Activated naive CD4-positive, alpha-beta T cell treated with anti-CD3 and anti-CD28 coated beads, Interleukin-2, amount 50 U/mL, for 72 hours (primary cell): ENCODE measurements around the gene BRD4. TPM values are rescaled to one million over a fixed set of nuclear protein-coding genes. Genes with fewer than 3 reads are reported as not detected.
A peak's percentile ranks its signal among the peaks of the same experiment; 100 is the strongest.
"Not testable (repeated sequence)": the region's sequence is repeated elsewhere in the genome, so short reads cannot be mapped to it uniquely, and the experiment has no call there.

Experiments
- ATAC-seq, 2 donors: fragments of 150-1000 bp; cut with Tn5 transposase; 2 replicates each; pipeline ENCODE4 v1.10.0; 2021; ENCODE audit warnings: mild to moderate bottlenecking in 2 of 2, moderate library complexity in 2 of 2
- DNase-seq, 2 donors: peaks; one replicate each; pipeline ENCODE4 v3.0.0; 2021 to 2022; ENCODE audit warnings: low spot score in 2 of 2
- H3K27ac Mint-ChIP-seq, 2 donors: one replicate each; pipeline ENCODE4 v1.8.0; 2022; ENCODE audit warnings: mild to moderate bottlenecking in 2 of 2, mixed read lengths in 2 of 2
- H3K36me3 Mint-ChIP-seq, 2 donors: one replicate each; pipeline ENCODE4 v1.8.0; 2022; ENCODE audit warnings: mixed read lengths in 2 of 2
- H3K9me3 Mint-ChIP-seq, 2 donors: one replicate each; pipeline ENCODE4 v1.8.0; 2022; ENCODE audit warnings: mixed read lengths in 2 of 2
- total RNA-seq, 2 donors: library from RNA; stranded (reverse); gene quantifications; one replicate each; pipeline ENCODE4 v1.2.3, GENCODE V29; 2022

Gene BRD4
- total RNA-seq, 2 donors from 2014 or later: 108 to 114 TPM

DNA sequence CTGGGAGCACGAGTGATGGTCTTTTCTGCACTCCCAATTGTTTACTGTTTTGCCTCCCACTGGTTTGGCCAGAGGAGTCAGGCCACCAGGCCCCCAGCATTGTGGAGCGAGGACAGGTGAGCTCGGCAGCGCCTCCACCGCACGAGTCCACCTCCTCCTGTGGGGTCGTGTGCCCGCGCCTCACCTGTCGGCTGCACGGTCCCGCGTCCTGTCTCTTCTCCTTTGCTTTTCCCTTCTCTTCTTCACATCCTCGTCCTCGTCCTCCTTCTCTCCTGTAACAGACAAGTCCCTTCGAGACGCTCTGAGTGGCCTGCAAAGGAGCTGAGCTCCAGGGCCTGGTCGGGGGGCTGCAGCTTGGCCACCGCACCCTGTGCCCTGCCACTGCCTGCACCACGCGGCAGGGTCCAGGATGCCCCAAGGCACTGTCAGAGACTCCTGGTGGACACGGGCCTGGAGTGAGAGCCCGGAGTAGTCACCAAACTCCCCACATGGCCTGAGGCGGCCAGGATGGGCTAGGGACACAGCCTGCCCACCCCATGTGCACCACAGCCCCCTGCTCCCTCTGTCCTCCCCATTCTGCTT is 35.8 kb upstream of the BRD4 start:
- Mint-ChIP-seq H3K36me3 (peaks cover 9 to 31% of the 10 kb centered on the region in 2 donors), H3K9me3 (no peaks in the 10 kb centered on the region), H3K27ac (peak overlapping the region in 1 of 2 donors; percentile 93)
- peak in 1 of 2 donors; percentile 10 for ATAC-seq
- DNase-seq: no peak

DNA sequence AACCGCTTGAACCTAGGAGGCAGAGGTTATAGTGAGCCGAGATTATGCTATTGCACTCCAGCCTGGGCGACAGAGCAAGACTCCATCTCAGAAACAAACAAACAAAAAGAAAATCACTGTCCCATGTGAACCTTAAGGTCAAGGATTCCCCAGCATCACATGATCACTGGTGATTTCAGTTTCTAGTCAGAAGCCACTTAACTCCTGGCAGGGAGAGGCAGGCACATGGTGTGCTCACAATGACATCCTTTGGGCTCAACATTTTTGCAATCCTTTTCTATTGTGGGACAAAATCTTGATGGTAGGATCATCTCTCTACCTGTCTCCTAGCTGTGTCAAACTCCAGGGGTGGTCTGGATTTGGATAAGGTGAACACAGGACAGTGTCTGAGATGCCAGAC is 35.1 kb upstream of the BRD4 start:
- Mint-ChIP-seq H3K27ac (peak overlapping the region in 1 of 2 donors; percentile 50), H3K36me3 (peaks cover 9 to 31% of the 10 kb centered on the region in 2 donors), H3K9me3 (no peaks in the 10 kb centered on the region)
- ATAC-seq (no peak), DNase-seq (no peak)

DNA sequence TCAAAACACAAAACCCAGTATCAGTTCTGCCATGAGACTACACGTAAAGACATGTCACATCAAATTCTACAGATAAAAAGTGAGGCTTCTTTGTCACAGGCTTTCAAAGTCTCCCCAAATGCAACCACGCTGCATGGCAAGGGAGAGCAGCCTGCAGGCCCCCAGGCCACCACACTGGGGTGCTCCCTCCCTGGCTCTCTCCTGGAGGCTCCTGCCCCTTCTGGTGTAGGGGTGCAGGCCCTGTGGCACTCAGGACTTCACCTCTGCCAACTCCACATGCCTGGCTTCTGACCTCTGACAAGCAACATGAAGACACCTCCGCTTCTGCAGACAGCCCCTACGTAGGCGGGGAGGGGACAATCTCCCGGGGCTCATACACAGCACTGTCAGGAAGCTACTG is 32.9 kb upstream of the BRD4 start:
- ATAC-seq: peak in 1 of 2 donors; percentile 30
- Mint-ChIP-seq H3K36me3 (peaks cover 9 to 35% of the 10 kb centered on the region in 2 donors), H3K9me3 (no peaks in the 10 kb centered on the region), H3K27ac (peak overlapping the region in 1 of 2 donors; percentile 46)
- no peak for DNase-seq

- not testable (repeated sequence) for DNase-seq, ATAC-seq, H3K9me3 Mint-ChIP-seq
- peaks cover 7 to 32% of the 10 kb centered on the region in 2 donors for H3K36me3 Mint-ChIP-seq
- H3K27ac Mint-ChIP-seq: peak overlapping the region in 1 of 2 donors; percentile 36
Measured at GRCh38 chr19:15363791-15364190, 31.5 kb upstream of the BRD4 start.

GRCh38 chr19:15363048-15363447 is 30.7 kb upstream of the BRD4 start:
- not testable (repeated sequence) for ATAC-seq, H3K27ac Mint-ChIP-seq, DNase-seq, H3K9me3 Mint-ChIP-seq
- peaks cover 0 to 32% of the 10 kb centered on the region in 2 donors for H3K36me3 Mint-ChIP-seq

- ATAC-seq: peak in 1 of 2 donors; percentile 36
- Mint-ChIP-seq H3K36me3 (peaks cover 0 to 35% of the 10 kb centered on the region in 2 donors), H3K27ac (peak overlapping the region in 1 of 2 donors; percentile 50)
- H3K9me3 Mint-ChIP-seq, DNase-seq: not testable (repeated sequence)
Measured at GRCh38 chr19:15360015-15360414, 27.7 kb upstream of the BRD4 start.

DNA sequence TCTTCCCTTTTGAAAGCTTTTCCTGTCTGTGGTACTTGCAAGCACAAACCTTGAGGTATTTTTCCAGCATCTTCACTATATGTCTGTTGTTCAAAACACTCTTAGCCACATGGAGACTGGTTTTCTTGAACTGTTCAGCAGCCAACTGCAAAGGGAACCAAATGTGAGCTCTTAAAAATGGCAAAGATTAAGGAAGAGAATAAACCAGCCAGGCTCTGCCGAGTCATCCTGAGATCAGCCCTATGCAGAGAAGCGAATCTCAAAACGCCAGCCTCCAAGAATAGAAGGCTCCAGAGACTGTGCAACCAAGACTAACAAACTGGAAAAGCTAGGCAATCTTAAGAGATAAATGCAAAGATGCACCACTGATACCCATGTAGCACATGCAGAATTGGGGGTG is 26.6 kb upstream of the BRD4 start:
- peaks cover 0 to 32% of the 10 kb centered on the region in 2 donors for H3K36me3 Mint-ChIP-seq
- peak overlapping the region in 1 of 2 donors; percentile 82 for H3K27ac Mint-ChIP-seq
- DNase-seq (no peak), ATAC-seq (no peak)
- no peaks in the 10 kb centered on the region for H3K9me3 Mint-ChIP-seq

DNA sequence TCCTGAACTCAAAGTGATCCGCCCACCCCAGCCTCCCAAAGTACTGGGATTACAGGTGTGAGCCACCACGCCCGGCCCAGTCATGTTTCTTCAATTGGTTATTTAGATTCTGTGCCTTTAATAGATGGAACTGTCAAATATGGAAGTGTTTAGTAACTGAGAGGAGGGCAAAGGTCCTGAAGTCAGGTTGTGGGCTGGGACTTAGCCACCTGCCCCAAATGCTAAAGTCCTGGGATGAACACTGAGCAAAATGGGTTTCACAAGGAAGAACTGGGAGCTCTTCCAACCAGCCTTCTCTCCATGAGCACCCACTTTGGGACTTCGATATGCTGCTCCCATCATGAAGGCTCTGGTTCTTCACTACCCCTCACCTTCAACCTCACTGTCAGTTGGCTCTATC is 25.6 kb upstream of the BRD4 start:
- no peak for ATAC-seq
- DNase-seq: no peak
- Mint-ChIP-seq H3K36me3 (peaks cover 0 to 27% of the 10 kb centered on the region in 2 donors), H3K9me3 (no peaks in the 10 kb centered on the region), H3K27ac (no peak overlapping the region)

GRCh38 chr19:15354566-15355296 is 22.4 kb upstream of the BRD4 start:
- peak in 1 of 2 donors; percentile 18 for ATAC-seq
- no peak overlapping the region for H3K27ac Mint-ChIP-seq
- no peak for DNase-seq
- H3K36me3 Mint-ChIP-seq: peaks cover 0 to 18% of the 10 kb centered on the region in 2 donors
- H3K9me3 Mint-ChIP-seq: no peaks in the 10 kb centered on the region

GRCh38 chr19:15353908-15354307 is 21.6 kb upstream of the BRD4 start:
- Mint-ChIP-seq H3K9me3 (no peaks in the 10 kb centered on the region), H3K27ac (no peak overlapping the region), H3K36me3 (peaks cover 0 to 16% of the 10 kb centered on the region in 2 donors)
- DNase-seq (no peak), ATAC-seq (no peak)

GRCh38 chr19:15352535-15352934 is 20.2 kb upstream of the BRD4 start:
- not testable (repeated sequence) for H3K9me3 Mint-ChIP-seq, H3K27ac Mint-ChIP-seq, ATAC-seq, DNase-seq, H3K36me3 Mint-ChIP-seq

- DNase-seq, H3K9me3 Mint-ChIP-seq, H3K36me3 Mint-ChIP-seq, H3K27ac Mint-ChIP-seq, ATAC-seq: not testable (repeated sequence)
Measured at GRCh38 chr19:15341328-15341727, 9.0 kb upstream of the BRD4 start.

DNA sequence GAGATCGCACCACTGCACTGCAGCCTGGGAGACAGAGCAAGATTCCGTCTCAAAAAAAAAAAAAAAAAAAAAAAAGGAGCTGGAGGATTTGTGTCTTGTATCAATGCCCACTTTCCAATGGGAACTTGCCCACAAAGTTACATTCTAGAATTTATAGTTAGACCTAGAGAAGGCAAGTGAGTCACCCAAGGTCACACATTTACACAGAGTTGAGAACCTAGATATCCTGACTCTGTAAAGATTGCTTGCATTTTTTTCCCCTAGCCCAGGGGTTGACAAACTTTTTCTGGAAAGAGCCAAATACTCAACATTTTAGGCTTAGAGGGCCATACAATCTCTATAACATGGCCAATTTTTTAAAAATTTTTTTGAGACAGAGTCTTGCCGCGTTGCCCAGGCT is 7.7 kb upstream of the BRD4 start:
- H3K27ac Mint-ChIP-seq: no peak overlapping the region
- no peak for ATAC-seq
- no peaks in the 10 kb centered on the region for H3K9me3 Mint-ChIP-seq
- DNase-seq: no peak
- no peaks in the 10 kb centered on the region for H3K36me3 Mint-ChIP-seq

DNA sequence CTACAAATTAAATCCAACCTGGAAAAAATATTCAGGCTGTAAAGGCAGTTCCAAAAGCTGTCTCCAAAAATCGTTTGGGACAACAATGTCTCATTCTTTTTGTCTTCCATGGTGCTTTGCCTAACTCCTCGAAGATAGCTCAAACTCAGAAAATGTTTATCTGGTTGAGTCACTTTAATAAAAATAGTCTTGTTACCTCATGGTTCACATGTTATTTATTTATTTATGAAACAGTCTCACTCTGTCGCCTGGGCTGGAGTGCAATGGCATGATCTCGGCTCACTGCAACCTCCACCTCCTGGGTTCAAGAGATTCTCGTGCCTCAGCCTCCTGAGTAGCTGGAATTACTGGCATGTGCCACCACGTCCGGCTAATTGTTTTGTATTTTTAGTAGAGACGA is 4.9 kb upstream of the BRD4 start:
- ATAC-seq: no peak
- DNase-seq: no peak
- Mint-ChIP-seq H3K36me3 (peaks cover 5 to 6% of the 10 kb centered on the region in 2 donors), H3K27ac (no peak overlapping the region), H3K9me3 (no peaks in the 10 kb centered on the region)

DNA sequence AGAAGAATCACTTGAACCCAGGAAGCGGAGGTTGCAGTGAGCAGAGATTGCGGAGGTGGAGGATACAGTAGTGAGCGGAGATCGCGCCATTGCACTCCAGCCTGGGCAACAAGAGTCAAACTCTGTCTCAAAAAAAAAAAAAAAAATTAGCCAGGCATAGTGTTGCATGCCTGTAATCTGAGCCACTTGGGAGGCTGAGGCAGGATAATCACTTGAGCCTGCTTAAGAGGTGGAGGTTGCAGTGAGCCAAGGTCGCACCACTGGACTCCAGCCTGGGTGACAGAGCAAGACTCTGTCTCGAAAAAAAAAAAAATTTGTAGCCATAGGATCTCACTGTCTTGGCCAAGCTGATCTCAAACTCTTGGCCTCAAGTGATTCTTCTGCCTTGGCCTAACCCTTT is 3.7 kb upstream of the BRD4 start:
- not testable (repeated sequence) for ATAC-seq, H3K27ac Mint-ChIP-seq, H3K36me3 Mint-ChIP-seq, DNase-seq, H3K9me3 Mint-ChIP-seq

GRCh38 chr19:15331419-15332310 is 674 bp downstream of the BRD4 start:
- ATAC-seq (peak; percentile 65), DNase-seq (peak; percentile 69 to 76)
- Mint-ChIP-seq H3K27ac (peak overlapping the region; percentile 96 to 99), H3K9me3 (no peaks in the 10 kb centered on the region), H3K36me3 (peaks cover 13 to 29% of the 10 kb centered on the region in 2 donors)
